GM18867 (cell line): ENCODE results near the gene TPSAB1.
"Not testable (repeated sequence)": the region's sequence is repeated elsewhere in the genome, so short reads cannot be mapped to it uniquely, and the experiment has no call there.

ENCODE experiments used
- ATAC-seq: cut with Tn5 transposase; IDR thresholded peaks from one replicate; pipeline ENCODE4 v1.9.1; 2021; ENCODE audit warnings: mild to moderate bottlenecking, moderate library complexity; ENCODE audit not compliant: unreplicated experiment

TPSAB1 gene

DNA sequence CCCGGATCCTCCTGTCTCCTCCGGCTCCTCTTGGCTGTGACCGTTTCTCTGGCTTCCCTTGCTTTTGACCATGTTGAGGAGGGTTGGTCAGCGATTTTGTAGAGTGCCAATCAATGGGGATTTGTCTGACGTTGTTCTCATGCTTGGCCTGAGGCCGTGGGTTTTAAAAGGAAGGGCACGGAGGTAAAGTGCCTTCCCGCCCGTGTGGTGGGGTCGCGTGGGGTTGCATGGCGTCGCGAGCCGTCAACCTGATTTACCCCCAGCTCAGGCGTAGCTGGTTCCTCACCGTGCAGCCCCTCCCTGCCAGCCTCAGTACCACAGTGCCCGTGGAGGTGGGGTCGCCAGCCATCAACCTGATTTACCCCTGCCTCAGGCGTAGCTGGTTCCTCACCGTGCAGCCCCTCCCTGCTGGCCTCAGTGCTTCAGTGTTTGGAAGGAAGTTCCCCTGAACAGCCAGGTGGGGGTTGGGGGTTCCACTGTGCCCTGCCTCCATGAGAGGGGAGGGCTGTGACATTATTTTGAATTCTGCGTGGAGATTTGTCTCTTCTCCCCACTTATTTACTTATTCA is 5.0 kb downstream of the TPSAB1 start:
- no peak for ATAC-seq

DNA sequence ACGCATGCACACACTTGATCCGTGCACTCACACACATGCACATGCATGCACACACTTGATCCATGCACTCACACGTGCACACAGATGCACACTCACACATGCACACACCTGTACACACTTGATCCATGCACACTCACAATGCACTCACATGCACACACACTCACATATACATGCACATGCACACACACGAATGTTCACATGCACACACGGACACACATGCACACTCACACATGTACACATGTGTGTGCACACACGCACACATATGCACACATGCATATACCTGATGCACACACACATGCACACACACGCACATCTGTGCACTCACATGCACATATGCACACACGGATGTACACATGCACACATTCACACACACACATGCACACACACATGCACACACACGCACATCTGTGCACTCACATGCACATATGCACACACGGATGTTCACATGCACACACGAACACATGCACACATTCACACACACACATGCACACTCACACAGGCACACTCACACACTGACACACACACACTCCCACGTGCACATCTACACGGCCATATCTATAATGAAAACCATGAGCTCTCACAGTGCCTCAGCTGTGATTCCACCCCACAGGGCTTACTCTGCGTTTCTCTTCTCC is 7.5 kb downstream of the TPSAB1 start:
- ATAC-seq = not testable (repeated sequence)

DNA sequence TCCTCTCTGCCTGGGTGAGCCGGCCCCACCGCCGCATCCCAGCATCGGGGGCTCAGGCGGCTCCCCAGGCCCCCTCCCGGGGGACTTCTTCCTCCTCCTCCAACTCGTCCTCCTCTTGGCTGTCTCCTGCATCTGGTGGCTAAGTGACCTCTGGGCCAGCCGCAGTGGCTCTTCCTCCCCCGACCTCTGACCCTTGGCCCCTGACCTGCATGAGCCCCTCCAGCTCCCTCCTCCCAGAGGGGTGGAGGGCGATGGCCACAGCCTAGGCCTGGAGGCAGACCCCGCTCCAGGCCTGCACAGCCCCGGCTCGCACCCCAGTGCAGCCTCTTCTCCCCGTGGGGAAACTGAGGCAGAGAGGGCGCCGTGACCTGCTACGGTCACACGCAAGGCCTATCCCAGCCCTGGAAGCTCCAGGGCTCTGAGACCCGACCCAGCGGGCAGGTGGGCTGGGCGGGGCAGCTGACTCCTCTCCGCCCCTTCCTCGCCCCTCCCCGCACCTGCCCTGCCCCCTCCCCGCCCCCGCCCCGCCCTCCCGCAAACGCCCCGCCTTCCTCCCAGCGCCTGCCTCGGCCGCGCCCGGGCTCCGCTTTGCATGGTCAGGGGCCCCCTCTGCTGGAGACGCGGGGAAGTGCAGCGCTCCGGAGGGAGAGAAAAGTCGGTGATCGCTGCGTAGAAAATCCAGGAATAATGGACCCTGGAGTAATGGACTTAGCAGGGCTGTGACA is 8.7 kb downstream of the TPSAB1 start:
- ATAC-seq = not testable (repeated sequence)

DNA sequence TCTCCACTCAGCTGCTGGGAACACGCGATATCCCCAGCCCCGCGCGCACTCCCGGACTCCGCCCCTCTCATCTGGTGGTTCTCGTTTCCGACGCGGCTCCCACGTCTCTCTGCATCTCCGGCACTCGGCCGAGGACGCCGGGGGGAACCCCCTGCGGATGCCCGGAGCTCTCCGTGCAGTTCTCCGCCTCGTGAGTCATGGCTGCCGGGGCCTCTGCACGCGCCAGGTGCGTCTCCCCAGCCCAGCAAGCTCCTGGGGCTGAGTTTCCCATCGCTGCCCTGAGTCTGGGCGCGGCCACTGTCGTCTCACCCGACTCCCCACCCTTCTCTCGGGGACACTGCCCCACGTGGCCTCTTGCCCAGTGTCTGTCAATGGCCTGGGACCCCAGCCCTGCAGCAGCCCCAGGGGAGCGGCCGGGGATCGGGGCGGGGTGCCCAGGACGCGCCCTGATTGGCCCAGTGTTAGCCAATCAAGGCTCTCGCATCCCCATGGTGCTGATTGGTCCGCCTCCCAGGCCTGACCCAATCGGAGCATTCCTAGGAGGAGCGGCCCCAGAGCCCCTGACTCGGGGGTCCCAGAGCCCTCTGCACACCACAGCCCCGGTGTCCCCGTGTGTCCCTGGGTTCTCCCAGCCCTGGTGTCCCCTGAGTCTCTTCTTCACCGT is 13.3 kb downstream of the TPSAB1 start:
- ATAC-seq = not testable (repeated sequence)

DNA sequence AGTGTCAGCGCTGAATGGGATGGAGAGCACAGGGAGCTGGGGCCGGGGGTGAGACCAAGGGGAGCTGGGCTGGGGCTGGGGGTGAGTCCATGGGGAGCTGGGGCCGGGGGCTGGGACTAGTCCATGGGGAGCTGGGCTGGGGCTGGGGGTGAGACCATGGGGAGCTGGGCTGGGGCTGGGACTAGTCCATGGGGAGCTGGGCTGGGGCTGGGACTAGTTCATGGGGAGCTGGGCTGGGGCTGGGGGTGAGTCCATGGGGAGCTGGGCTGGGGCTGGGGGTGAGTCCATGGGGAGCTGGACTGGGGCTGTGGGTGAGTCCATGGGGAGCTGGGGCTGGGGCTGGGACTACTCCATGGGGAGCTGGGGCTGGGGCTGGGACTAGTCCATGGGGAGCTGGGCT is 14.3 kb downstream of the TPSAB1 start:
- not testable (repeated sequence) for ATAC-seq

DNA sequence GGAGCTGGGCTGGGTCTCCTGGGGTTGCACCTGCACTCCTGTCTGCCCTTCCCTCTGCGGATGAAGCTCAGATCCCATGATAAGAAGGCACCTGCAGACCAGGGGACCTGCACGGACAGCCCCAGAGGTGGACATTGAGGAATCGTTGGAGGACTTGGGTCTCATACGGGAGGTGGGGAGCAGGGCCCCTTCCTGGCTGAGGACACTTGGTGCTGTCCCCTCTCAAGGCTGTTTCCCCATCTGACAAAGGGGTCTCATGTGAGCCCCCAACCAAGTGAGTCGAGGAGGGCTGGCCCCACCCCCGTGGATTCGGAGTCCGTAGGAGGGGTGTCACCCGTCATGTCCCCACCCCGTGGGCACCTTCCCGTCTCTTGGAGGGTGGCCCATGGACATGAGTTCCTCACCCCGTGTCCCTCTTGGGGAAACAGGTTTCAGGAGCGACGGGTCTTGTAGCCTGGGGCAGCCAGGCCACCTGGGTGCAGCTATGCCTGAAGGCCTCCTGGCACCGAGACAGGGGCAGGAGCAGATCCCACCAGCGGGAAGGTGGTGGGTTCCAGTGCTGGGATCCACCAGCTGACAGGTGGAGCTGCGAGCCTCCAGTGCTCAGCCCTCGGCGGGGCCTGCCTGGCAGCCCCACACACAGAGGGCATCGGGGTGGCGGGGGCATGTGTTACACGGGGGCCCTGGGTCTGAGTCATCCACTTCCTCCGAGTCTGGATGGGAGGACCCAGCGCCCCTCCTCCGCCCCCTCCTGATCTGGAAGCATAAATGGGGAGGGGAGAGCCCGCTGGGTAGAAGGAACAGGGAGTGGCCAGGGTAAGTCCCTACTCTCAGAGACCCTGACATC is 15.0 kb downstream of the TPSAB1 start, which contains the start of gene TPSD1:
Gene TPSD1, plus strand, starts transcription at position 794 of the 847 bp plus-strand sequence. CDS start 212 bp downstream, outside the sequence.
- ATAC-seq = not testable (repeated sequence)

DNA sequence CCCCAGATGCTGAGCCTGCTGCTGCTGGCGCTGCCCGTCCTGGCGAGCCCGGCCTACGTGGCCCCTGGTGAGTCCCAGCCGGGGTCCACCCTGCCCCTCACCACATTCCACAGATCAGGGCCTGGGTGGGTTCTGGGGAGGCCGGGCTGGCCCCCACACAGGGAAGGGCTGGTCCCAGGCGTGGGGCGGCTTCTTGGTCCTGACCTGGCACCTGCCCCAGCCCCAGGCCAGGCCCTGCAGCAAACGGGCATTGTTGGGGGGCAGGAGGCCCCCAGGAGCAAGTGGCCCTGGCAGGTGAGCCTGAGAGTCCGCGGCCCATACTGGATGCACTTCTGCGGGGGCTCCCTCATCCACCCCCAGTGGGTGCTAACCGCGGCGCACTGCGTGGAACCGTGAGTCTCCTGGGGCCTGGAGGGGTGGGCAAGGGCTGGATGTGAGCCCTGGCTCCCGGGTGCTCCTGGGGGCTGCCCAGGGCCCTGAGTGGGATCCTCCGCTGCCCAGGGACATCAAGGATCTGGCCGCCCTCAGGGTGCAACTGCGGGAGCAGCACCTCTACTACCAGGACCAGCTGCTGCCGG is 15.9 kb downstream of the TPSAB1 start:
- ATAC-seq = not testable (repeated sequence)

DNA sequence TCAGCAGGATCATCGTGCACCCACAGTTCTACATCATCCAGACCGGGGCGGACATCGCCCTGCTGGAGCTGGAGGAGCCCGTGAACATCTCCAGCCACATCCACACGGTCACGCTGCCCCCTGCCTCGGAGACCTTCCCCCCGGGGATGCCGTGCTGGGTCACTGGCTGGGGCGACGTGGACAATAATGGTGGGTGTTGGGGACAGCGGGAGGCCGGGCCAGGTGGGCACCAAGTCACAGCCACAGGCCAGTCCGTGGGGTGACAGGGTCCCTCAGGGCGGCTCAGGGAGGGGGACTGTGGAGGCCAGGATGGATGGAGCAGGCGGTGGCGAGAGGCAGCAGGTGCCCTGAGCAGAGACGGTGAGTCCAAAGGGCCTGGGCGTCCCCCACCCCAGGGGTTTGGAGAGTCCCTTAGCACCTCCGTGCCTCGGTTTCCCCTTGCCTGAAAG is 16.4 kb downstream of the TPSAB1 start:
- no peak for ATAC-seq

DNA sequence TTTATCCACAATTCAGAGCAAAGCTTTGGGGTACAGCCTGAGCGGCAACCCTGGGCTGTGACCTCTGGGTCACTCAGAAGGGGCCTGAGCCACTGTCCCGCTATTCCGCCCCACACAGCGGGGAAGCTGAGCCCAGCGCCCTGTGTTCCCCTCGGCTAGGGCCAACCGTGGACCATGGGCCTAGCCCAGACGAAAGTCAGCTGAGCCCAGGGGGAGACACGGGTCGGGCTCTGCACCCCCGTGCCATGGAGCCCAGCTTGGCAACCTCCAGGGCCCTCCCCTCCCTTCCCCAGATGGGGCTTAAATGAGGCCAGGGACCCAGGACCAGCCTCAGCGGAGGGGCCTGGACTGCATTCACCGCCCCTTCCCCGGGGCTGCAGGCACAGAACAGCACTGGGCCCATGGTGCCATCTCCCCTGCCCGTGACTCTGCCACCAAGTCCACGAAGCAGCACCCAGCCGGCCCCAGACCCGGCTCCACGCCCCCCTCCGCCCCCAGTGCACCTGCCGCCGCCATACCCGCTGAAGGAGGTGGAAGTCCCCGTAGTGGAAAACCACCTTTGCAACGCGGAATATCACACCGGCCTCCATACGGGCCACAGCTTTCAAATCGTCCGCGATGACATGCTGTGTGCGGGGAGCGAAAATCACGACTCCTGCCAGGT is 17.2 kb downstream of the TPSAB1 start:
- ATAC-seq = no peak

DNA sequence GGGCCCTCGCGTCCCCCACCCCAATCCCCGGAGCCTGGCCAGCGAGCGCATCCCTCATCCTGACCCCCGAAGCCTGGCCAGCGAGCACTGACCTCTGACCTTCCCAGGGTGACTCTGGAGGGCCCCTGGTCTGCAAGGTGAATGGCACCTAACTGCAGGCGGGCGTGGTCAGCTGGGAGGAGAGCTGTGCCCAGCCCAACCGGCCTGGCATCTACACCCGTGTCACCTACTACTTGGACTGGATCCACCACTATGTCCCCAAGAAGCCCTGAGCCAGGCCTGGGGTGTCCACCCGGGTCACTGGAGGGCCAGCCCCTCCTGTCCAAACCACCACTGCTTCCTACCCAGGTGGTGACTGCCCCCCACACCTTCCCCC is 17.7 kb downstream of the TPSAB1 start:
- ATAC-seq = no peak

DNA sequence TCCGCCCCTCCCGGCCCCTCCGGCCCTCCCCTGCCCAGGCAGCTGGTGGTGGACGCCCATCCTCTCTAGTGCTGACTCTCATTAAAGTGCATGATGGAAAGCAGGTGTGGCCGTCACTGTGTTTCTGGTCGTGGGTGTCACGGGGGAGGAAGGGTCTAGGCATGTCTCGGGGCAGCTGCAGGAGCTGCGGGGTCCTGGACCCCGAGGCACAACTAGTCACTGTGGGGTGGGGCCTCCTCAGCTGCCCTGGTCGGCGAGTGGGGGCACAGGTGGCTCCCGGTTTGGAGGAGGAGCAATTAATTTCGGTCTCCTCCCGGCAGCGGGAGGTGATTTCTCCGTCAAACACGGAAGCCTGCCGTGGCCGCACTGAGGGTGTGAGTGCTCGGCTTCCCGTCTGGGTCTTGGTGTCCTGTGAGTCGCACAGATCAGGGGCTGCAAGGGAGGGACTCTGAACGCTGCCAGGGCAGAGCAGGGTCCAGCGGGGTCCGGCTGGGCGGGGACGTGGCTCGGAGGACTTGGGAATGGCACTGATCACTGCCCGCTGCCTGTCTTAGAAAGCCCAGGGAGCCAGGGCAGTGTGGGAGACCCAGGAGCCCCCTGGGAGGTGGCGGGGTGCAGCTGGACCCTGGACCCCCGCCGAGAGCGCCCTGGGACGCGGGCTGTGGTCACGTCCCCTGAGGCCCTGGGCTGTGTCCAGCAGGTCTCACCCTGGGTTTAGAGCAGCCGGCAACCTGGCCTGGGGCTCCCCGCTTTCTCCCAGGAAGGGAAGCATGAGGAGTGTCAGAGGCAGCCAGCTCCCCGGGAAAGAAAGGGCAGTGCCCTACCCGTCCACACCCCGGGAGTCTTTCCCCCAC is 18.6 kb downstream of the TPSAB1 start:
- no peak for ATAC-seq

DNA sequence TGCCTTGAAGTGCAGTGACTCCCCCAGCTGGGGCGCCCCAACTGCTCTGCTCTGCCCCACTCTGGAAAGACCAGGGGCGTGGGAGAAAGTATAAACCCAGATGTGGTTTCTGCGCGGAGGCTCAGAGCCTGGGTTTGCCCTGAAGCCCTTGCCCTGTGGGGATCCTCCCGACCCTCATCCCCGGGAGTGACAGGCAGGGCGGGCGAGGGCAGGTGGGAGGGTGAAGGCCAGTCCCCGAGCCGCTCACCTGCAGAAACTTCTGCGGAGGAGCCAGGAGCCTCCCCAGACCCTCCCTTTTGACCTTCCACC is 19.2 kb downstream of the TPSAB1 start:
- no peak for ATAC-seq

DNA sequence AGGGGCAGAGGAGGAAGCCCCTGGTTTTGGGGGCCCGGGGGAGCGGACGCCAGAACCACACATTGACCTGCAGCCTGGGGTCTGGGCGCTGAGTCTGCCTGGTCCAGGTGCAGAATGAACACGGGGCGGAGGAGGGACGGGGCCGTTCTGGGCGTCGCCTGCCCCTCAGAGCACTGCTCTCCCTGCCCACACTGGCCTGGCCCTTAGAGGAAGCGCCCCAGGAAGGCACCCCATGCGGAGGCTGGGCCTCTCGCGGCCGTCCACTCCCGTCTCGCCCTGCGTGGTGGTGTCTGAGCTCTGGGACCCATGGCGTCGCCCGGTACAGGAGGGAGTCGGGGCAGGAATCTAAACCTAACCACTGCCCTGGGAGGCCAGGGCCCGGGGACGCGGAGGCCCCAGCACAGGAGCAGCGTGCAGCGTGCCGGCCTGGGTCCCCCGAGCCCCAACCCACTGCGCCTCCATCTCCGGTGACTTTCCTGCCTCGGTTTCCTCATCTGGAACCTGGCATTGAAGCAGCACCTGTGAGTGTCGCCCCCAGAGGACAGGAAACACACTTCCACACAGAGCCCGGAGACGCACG is 19.7 kb downstream of the TPSAB1 start:
- ATAC-seq = no peak

DNA sequence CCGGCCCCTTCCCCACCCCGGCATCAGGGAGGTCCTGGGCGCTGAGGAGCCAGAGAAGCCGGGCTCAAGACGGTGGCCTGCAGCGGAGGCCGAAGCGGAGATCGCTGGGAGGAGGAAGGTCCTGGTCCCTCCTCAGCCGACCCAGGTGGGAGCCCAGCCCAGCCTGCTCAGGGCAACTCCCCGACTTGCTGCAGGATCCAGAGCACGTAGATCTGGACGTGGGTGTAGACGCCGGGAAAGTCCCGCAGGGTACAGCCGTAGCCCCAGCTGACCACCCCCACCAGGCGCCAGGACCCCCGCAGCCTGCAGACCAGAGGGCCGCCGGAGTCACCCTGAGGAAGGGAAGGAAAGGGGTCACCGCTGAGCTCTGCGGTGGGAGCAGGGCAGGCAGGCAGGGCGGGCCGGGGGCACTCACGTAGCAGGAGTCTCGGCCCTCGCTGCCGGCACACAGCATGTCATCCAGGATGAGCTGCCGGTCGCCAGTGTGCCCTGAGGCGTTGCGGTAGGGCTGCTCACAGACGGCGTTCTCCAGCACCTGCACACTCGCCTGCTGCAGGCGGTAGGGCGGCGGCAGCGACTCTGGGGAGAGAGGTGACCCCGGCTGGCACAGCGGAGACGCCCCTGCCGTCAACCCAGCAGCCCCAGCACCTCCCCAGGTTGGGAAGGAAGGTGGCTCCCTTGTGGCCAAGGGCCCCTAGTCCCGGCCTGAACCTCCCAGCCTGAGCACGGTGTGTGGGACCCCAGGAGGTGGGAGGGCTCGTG is 20.8 kb downstream of the TPSAB1 start:
- no peak for ATAC-seq

DNA sequence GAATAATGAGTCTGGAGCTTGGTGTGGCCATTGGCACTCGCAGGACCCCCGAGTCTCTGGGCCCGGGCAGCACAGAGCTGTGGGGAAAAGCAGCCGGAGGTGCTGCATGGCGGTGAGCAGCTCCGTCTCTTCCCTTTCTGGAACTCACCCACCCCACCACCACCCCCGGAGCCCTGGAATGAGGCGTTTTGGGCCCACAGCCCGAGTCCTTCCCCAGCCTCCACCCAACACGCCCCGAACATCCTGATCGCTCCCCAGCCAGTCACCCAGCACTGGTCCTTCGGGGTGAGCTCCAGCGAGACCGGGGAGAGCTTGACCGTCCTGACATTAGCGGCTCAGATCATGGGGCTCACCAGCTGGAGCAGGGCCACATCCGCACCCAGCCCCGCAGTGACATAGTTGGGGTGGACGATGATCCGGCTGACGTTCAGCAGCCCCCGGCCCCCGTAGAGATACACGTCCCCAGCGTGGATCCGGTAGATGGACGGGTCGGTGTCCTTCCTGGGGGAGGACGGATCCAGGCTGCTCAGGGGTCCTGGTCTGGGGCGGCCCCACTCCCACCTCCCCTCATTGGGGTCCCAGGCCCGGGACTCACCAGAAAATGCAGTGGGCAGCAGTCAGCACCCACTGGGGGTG is 21.8 kb downstream of the TPSAB1 start:
- ATAC-seq = no peak

DNA sequence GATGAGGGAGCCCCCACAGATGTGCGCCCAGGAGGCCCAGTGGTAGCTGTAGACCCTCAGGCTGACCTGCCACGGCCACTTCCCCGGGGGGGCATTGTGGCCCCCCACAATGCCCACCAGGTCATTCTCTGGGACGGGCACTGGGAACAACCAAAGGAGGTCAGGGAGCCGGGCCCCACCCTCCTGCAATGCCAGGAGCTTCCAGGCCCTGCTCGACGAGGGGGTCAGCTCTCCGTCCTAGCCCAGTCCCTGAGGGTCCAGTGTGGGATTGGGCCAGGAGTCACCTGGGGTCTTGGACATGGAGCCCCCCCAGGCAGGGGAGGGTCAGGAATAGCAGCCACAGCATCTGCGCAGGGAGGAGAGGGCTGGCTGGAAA is 22.3 kb downstream of the TPSAB1 start:
- no peak for ATAC-seq

DNA sequence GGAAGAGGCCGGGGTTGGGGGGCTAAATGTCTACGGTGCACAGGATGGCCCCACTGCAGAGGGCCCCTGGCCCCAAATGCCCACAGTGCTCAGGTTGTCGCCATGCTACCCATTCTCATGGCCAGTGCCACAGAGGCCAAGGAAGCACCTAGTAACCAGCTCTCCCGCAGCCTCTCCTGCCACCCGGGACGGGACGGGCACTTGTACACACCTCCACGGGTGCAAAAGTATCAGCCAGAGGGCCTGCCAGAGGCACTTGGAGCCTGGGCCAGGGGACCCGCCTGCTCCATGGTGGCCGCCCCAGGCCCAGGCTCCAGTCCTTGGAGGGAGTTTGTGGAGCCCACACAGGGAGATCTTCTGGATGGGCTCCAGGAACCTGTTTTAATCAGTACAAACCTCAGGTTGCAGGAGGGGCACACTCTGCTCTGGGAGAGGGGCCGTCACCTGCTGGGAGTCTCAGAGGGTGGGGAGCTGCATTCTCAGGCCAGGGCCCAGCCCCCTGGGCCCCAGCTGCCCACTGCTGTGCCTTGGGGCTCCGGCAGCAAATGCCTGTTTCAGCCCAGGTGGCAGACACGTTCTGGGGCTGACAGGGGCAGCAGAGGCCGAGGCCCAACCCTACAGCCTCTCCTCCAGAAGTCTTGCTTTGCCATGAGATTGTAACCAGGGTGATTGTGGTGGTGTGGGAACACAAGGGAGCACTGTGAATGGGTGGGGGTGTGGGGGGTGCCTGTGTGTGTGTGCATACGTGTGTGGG is 23.3 kb downstream of the TPSAB1 start:
- no peak for ATAC-seq
